Osteocyte (in vitro differentiated cells): ENCODE results near the gene TBCD. TPM values are rescaled to one million over a fixed set of nuclear protein-coding genes. Genes with fewer than 3 reads are reported as not detected.

ENCODE experiments used
- DNase-seq: peaks from one replicate; pipeline ENCODE4 v3.0.0; 2021; ENCODE audit warnings: mixed read lengths; ENCODE audit not compliant: unreplicated experiment; ENCODE audit errors: extremely low spot score
- H3K27ac Mint-ChIP-seq: one replicate; pipeline ENCODE4 v1.8.0; 2021; ENCODE audit warnings: mild to moderate bottlenecking, mixed read lengths; ENCODE audit not compliant: unreplicated experiment
- H3K27me3 Mint-ChIP-seq: one replicate; pipeline ENCODE4 v1.8.0; 2021; ENCODE audit warnings: mixed read lengths; ENCODE audit not compliant: unreplicated experiment
- H3K36me3 Mint-ChIP-seq: one replicate; pipeline ENCODE4 v1.8.0; 2021; ENCODE audit warnings: mixed read lengths; ENCODE audit not compliant: unreplicated experiment
- H3K4me1 Mint-ChIP-seq: one replicate; pipeline ENCODE4 v1.8.0; 2021; ENCODE audit warnings: mixed read lengths; ENCODE audit not compliant: unreplicated experiment
- H3K4me3 Mint-ChIP-seq: one replicate; pipeline ENCODE4 v1.8.0; 2021; ENCODE audit warnings: mild to moderate bottlenecking, moderate library complexity, mixed read lengths; ENCODE audit not compliant: unreplicated experiment
- H3K9me3 Mint-ChIP-seq: one replicate; pipeline ENCODE4 v1.8.0; 2021; ENCODE audit warnings: mixed read lengths; ENCODE audit not compliant: unreplicated experiment
- CTCF ChIP-seq: fragments of 200-600 bp; sonication (generic); IDR thresholded peaks from 2 replicates; pipeline ENCODE4 v1.5.0; 2021; ENCODE audit warnings: antibody characterized with exemption, mild to moderate bottlenecking, moderate library complexity
- total RNA-seq: library from RNA; stranded (reverse); gene quantifications from 2 replicates; pipeline ENCODE4 v1.2.1, GENCODE V29; 2021

The TBCD gene
- total RNA-seq, 1 donor from 2014 or later: 74.0 TPM

DNA sequence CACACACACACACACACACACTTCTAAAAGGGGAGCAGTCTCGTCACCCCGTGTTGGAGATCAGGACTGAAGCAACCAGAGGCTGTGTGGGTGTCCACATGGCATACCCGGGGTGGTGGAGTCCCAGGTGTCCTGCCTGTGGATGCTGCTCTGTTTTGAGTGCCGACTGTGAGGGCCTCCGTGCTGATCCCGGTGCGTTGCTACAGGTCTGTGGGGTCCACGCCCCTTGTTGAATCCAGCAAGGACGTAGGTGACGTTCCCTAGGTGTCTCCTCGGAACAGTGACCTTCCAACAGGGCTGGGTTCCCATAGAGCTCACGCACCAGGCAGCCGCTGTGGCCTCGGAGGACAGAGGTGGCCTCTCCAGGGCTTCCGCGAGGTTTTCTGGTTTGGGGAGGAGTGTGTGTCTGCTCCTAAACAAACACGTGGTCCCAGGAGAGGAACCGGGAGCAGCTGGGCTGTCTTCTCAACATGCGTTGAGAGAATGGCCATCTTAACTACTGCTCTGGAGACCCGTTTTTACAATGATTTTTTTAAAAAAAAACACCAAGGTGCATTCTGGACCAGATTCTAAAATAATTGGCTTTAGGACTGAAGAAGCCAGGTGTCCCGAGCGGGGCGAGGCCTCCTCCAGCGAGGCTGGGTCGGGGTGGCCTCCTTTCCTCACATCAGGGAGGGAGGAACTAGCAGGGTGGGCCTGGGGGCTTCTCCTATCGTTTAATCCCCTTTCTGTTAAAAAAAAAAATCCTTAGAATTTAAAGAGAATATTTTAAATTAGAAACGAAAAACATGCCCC lies 188.6 kb downstream of the TBCD start:
- Mint-ChIP-seq H3K9me3 (peaks cover 16% of the 10 kb centered on the region), H3K27me3 (no peaks in the 10 kb centered on the region), H3K36me3 (peaks cover 44% of the 10 kb centered on the region), H3K4me3 (no peak overlapping the region), H3K4me1 (no peaks in the 10 kb centered on the region), H3K27ac (no peak overlapping the region)
- no peak for DNase-seq
- no peak for TF ChIP-seq CTCF

DNA sequence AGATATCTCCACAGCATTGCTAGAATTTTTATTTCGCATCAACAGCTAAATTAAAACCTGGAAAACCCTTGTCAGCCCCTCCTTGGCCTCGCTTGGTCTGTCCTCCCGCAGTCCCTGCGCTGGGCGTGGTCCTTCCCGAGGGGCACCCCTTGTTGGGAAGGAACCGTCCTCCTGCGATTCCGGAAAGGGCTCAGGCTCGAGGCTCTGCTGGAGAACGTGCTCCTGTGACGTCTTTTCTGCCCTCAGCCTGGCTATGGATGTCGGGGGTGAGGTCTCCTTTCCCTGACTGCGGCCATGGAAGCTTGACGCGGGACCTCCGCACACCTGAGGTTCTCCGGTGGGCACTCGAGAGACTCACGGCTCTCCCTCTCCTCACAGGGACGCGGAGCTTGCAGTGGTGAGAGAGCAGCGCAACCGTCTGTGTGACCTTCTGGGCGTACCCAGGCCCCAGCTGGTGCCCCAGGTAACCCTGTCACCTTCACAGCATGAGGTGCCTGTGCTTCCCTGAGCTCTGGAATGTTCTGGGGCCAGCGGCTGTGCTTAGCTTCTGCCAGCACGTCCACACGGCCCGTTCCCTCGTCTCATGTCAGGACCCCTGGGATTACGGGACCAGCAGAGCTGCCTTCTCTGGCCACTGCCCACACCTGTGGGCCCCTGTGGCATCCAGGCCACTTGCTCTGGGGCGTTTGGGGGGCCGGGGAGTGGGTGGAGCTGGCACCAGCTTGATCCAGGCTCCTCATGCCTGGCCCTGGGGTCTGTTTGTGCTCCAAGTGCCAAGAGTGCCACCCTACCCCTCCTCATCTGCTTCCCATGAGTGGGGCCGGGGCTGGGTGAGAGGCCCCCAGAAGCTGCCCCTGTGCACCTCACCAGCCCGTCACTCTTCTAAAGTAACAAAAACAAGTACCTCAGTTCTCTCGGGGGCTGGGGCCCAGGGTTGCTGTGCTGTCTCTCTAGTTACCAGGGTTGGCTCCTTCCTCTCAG lies 189.4 kb downstream of the TBCD start:
- H3K9me3 Mint-ChIP-seq: peaks cover 22% of the 10 kb centered on the region
- TF ChIP-seq CTCF: no peak
- H3K27me3 Mint-ChIP-seq: no peaks in the 10 kb centered on the region
- DNase-seq: no peak
- no peak overlapping the region for H3K4me3 Mint-ChIP-seq
- H3K36me3 Mint-ChIP-seq: peaks cover 48% of the 10 kb centered on the region
- no peaks in the 10 kb centered on the region for H3K4me1 Mint-ChIP-seq
- no peak overlapping the region for H3K27ac Mint-ChIP-seq

DNA sequence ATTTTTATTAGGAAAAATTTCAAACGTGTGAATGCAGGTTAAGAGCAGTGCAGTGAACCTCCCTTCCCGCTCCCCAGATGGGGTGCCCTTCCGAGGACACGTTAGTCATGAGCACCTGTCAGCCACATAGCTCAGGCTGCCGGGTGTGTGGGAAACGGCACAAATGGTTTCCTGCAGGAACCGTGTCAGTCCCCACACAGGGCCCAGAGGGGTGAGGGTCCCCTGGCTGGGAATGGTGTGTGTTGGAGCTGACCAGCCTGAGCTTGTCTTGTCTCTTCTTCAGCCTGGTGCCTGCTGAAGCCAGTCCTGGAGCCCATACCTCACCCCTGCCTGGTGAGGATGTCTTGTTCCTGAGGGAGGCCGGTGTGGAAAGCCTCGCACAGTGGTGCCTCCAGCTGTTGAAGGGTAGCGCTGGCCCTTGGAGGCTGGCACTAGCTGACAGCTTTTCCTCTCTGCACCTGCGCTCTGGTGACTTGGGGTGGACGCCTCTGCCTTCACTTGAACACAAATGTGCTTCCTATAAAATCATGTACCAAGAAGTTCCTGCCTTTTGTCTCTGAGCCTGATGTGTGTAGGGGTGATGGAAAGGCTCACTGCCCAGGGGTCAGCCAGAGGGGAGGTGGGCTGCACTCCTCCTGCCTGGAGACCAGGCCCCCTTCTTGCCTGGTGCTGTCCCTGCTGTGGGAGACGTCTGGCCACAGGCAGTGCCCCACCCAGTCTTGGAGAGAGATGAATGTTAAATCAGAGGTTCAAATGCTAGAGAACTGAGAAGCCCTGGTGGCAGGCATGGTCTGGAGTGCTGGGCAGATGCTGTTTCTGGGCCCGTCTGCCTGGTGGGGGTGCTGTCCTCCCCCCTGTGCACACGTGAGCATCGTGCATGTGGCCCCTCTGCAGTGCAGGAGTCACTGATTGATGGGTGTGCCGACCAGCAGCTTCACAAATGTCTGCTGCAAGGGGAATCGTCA lies 190.6 kb downstream of the TBCD start:
- no peak overlapping the region for H3K4me3 Mint-ChIP-seq
- H3K36me3 Mint-ChIP-seq: peaks cover 50% of the 10 kb centered on the region
- no peak overlapping the region for H3K27ac Mint-ChIP-seq
- H3K27me3 Mint-ChIP-seq: no peaks in the 10 kb centered on the region
- no peak for TF ChIP-seq CTCF
- no peak for DNase-seq
- H3K4me1 Mint-ChIP-seq: no peaks in the 10 kb centered on the region
- peaks cover 23% of the 10 kb centered on the region for H3K9me3 Mint-ChIP-seq

DNA sequence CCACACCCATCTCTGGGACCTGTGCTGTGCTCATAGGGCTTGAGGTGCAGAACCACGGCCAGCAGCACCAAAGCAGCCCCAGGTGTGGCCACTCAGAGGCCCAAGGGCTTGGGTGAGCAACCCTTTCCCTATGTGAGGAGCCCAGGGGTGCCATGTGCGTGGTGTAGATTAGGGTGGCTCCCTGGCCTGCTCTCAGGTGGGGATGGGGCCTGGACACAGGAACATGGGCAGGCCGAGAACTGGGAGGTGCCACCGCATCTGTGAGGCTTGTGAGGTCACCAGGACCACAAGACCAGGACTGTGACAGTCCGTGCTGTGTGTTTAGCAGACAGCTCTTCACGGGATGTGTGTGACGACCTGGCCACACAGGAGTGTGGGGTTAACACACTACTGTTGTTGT lies 191.5 kb downstream of the TBCD start:
- no peak for DNase-seq
- no peak for TF ChIP-seq CTCF

More for the DNA sequence above, 191.5 kb downstream of the TBCD start:
- Mint-ChIP-seq H3K4me3 (no peak overlapping the region), H3K36me3 (peaks cover 54% of the 10 kb centered on the region), H3K27ac (no peak overlapping the region), H3K9me3 (peaks cover 28% of the 10 kb centered on the region), H3K4me1 (no peaks in the 10 kb centered on the region), H3K27me3 (no peaks in the 10 kb centered on the region)
